B cell (primary cell): ENCODE data around the gene ZFP14.

Source experiments
- CTCF ChIP-seq: fragments of 200-600 bp; IDR thresholded peaks from one replicate; pipeline ENCODE4 v1.8.0; 2022; ENCODE audit warnings: antibody characterized with exemption, mild to moderate bottlenecking
- EZH2 ChIP-seq: IDR thresholded peaks from 2 replicates; pipeline ENCODE4 v1.6.1; 2012; ENCODE audit warnings: borderline replicate concordance, low read depth, mild to moderate bottlenecking, moderate library complexity, low read length; ENCODE audit not compliant: insufficient read depth, poor library complexity, severe bottlenecking

GRCh38 chr19:36340786-36341372 is 38.1 kb downstream of the ZFP14 start:
- TF ChIP-seq CTCF (no peak), EZH2 (no peak)
